ENCODE measurements around the gene SPAG8. TPM values are rescaled to one million over a fixed set of nuclear protein-coding genes. Genes with fewer than 3 reads are reported as not detected.

Gene SPAG8
- total and polyA plus RNA-seq, 9 of the 15 experiments (the other 6 are each of a cell fraction or from before 2014, with no cell fraction given): 0.03 to 0.47 (median 0.21) TPM

DNA sequence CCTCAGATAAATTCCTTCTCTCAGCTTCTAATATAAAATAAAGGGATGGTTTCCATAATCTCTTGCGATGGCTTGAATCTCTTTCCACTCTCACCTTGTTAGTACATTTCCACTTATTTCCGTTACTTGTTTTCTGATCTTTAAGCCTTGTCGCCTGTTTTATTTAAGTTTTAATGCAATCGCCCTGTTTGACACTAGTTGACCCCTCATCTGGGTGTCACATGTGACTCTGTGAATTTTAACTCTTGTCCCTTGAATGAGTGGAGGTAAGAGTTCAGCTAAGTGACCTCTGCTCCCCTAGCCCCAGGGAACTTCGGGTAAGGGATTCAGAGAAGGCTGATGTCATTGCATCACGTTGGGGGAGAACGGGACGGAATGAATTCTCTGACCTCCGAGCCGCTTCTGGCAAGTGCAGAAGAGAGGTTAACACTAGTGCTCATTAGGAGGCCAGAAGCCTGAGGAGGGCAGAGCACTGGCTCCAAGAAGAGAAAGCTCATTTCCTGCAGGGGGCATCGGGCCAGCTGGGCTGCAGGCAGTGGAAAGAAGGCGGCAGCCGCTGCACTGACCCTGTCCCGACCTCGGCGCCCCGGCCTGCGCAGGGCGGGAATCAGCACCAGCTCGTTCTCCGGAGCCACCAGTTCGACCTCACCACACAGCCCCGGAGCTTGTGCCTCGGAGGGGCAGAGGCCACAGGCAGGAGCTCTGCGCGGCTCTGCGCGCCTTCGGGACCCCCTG is 2.2 kb upstream of the SPAG8 start (continued):
- no peak for TF ChIP-seq HNRNPH1 (optimal IDR thresholded peaks at IDR 0.05; ENCODE audit: low read depth, low read length)
- no peak for TF ChIP-seq CEBPZ (IDR thresholded peaks at IDR 0.05; ENCODE audit: borderline replicate concordance, low read depth, low read length)
- TF ChIP-seq MEF2D (tag; conservative IDR thresholded peaks at IDR 0.05; ENCODE audit: low read depth): no peak
- no peak for TF ChIP-seq MAZ (CRISPR knock-in tag; conservative IDR thresholded peaks at IDR 0.05 in 1 of 2, IDR thresholded peaks at IDR 0.05 in 1 of 2)
- no peak for TF ChIP-seq LCOR (CRISPR knock-in tag; IDR thresholded peaks at IDR 0.05)
- no peak for TF ChIP-seq ZFP36 (IDR thresholded peaks at IDR 0.05; ENCODE audit: low read depth, low read length, partially characterized antibody)
- no peak for TF ChIP-seq ZBTB1 (CRISPR knock-in tag; IDR thresholded peaks at IDR 0.05; ENCODE audit: borderline replicate concordance, low read depth)
- TF ChIP-seq HNRNPUL1 (IDR thresholded peaks at IDR 0.05; ENCODE audit: low read length): no peak
- TF ChIP-seq ZNF140 (CRISPR knock-in tag; IDR thresholded peaks at IDR 0.05): no peak
- no peak for TF ChIP-seq FOXA3 (CRISPR knock-in tag; conservative IDR thresholded peaks at IDR 0.05 in 1 of 2, IDR thresholded peaks at IDR 0.05 in 1 of 2)
- TF ChIP-seq THRAP3 (IDR thresholded peaks at IDR 0.05; ENCODE audit: borderline replicate concordance): no peak
- TF ChIP-seq, protein P1, sequence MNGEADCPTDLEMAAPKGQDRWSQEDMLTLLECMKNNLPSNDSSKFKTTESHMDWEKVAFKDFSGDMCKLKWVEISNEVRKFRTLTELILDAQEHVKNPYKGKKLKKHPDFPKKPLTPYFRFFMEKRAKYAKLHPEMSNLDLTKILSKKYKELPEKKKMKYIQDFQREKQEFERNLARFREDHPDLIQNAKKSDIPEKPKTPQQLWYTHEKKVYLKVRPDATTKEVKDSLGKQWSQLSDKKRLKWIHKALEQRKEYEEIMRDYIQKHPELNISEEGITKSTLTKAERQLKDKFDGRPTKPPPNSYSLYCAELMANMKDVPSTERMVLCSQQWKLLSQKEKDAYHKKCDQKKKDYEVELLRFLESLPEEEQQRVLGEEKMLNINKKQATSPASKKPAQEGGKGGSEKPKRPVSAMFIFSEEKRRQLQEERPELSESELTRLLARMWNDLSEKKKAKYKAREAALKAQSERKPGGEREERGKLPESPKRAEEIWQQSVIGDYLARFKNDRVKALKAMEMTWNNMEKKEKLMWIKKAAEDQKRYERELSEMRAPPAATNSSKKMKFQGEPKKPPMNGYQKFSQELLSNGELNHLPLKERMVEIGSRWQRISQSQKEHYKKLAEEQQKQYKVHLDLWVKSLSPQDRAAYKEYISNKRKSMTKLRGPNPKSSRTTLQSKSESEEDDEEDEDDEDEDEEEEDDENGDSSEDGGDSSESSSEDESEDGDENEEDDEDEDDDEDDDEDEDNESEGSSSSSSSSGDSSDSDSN (IDR thresholded peaks at IDR 0.05; ENCODE audit: borderline replicate concordance in 1 of 2, low read depth in 2 of 2, low read length in 2 of 2): no peak
- TF ChIP-seq, protein P2, sequence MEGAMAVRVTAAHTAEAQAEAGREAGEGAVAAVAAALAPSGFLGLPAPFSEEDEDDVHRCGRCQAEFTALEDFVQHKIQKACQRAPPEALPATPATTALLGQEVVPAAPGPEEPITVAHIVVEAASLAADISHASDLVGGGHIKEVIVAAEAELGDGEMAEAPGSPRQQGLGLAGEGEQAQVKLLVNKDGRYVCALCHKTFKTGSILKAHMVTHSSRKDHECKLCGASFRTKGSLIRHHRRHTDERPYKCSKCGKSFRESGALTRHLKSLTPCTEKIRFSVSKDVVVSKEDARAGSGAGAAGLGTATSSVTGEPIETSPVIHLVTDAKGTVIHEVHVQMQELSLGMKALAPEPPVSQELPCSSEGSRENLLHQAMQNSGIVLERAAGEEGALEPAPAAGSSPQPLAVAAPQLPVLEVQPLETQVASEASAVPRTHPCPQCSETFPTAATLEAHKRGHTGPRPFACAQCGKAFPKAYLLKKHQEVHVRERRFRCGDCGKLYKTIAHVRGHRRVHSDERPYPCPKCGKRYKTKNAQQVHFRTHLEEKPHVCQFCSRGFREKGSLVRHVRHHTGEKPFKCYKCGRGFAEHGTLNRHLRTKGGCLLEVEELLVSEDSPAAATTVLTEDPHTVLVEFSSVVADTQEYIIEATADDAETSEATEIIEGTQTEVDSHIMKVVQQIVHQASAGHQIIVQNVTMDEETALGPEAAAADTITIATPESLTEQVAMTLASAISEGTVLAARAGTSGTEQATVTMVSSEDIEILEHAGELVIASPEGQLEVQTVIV (CRISPR knock-in tag; IDR thresholded peaks at IDR 0.05; ENCODE audit: borderline replicate concordance): no peak
- TF ChIP-seq ARID2 (IDR thresholded peaks at IDR 0.05): no peak

Data from K562 (cell line).